ENCODE data around the gene REELD1.

Gene REELD1

GRCh38 chr4:146224326-146224966 lies 10.1 kb downstream of the REELD1 start:
- DNase-seq (ENCODE audit: low read depth in 2 of 3, low spot score in 1 of 3), result no peak

- no peak for DNase-seq (ENCODE audit: low read depth in 2 of 3, low spot score in 1 of 3)
Observed at GRCh38 chr4:146229406-146229805, 15.1 kb downstream of the REELD1 start.

- no peak for DNase-seq (ENCODE audit: low read depth in 2 of 3, low spot score in 1 of 3)
Observed at GRCh38 chr4:146232131-146232722, 17.9 kb downstream of the REELD1 start.

GRCh38 chr4:146235654-146236177 lies 21.4 kb downstream of the REELD1 start:
- DNase-seq (ENCODE audit: low read depth in 2 of 3, low spot score in 1 of 3), result no peak

- DNase-seq (ENCODE audit: low read depth in 2 of 3, low spot score in 1 of 3), result no peak
Observed at GRCh38 chr4:146236216-146236615, 21.9 kb downstream of the REELD1 start.

GRCh38 chr4:146237092-146237491 lies 22.8 kb downstream of the REELD1 start:
- DNase-seq (ENCODE audit: low read depth in 2 of 3, low spot score in 1 of 3), result no peak

- DNase-seq (ENCODE audit: low read depth in 2 of 3, low spot score in 1 of 3), result no peak
Observed at GRCh38 chr4:146238107-146238506, 23.8 kb downstream of the REELD1 start.

GRCh38 chr4:146243141-146243882 lies 29.0 kb downstream of the REELD1 start:
- DNase-seq (ENCODE audit: low read depth in 2 of 3, low spot score in 1 of 3), result peak; percentile 47 to 61 (median 54)

- DNase-seq (ENCODE audit: low read depth in 2 of 3, low spot score in 1 of 3), result no peak
Observed at GRCh38 chr4:146243883-146244277, 29.5 kb downstream of the REELD1 start.

GRCh38 chr4:146244496-146244895 lies 30.2 kb downstream of the REELD1 start:
- DNase-seq (ENCODE audit: low read depth in 2 of 3, low spot score in 1 of 3), result no peak

GRCh38 chr4:146245246-146245645 lies 30.9 kb downstream of the REELD1 start:
- DNase-seq (ENCODE audit: low read depth in 2 of 3, low spot score in 1 of 3), result no peak

GRCh38 chr4:146245850-146246249 lies 31.5 kb downstream of the REELD1 start:
- DNase-seq (ENCODE audit: low read depth in 2 of 3, low spot score in 1 of 3), result no peak

- DNase-seq (ENCODE audit: low read depth in 2 of 3, low spot score in 1 of 3), result no peak
Observed at GRCh38 chr4:146246381-146246780, 32.0 kb downstream of the REELD1 start.

- DNase-seq (ENCODE audit: low read depth in 2 of 3, low spot score in 1 of 3), result no peak
Observed at GRCh38 chr4:146247356-146247755, 33.0 kb downstream of the REELD1 start.

- DNase-seq (ENCODE audit: low read depth in 2 of 3, low spot score in 1 of 3), result no peak
Observed at GRCh38 chr4:146252969-146253611, 38.8 kb downstream of the REELD1 start.

GRCh38 chr4:146255463-146255862 lies 41.1 kb downstream of the REELD1 start:
- no peak for DNase-seq (ENCODE audit: low read depth in 2 of 3, low spot score in 1 of 3)

- DNase-seq (ENCODE audit: low read depth in 2 of 3, low spot score in 1 of 3), result no peak
Observed at GRCh38 chr4:146255874-146256273, 41.5 kb downstream of the REELD1 start.

- DNase-seq (ENCODE audit: low read depth in 2 of 3, low spot score in 1 of 3), result no peak
Observed at GRCh38 chr4:146256328-146256727, 42.0 kb downstream of the REELD1 start.

- DNase-seq (ENCODE audit: low read depth in 2 of 3, low spot score in 1 of 3), result no peak
Observed at GRCh38 chr4:146257511-146257910, 43.2 kb downstream of the REELD1 start.

- no peak for DNase-seq (ENCODE audit: low read depth in 2 of 3, low spot score in 1 of 3)
Observed at GRCh38 chr4:146260521-146260920, 46.2 kb downstream of the REELD1 start.

GRCh38 chr4:146261041-146261440 lies 46.7 kb downstream of the REELD1 start:
- DNase-seq (ENCODE audit: low read depth in 2 of 3, low spot score in 1 of 3), result no peak

- DNase-seq (ENCODE audit: low read depth in 2 of 3, low spot score in 1 of 3), result no peak
Observed at GRCh38 chr4:146263793-146264192, 49.5 kb downstream of the REELD1 start.
